ENCODE data around the gene ADGRE1.

- TF ChIP-seq POLR2A (IDR thresholded peaks at IDR 0.05; ENCODE audit: low read length): no peak
- no peak for TF ChIP-seq GATA1 (IDR thresholded peaks at IDR 0.05; ENCODE audit: low read depth, low read length)
Observed at GRCh38 chr19:6864325-6864940, 22.9 kb upstream of the ADGRE1 start.
